Endothelial cell of umbilical vein (primary cell): ENCODE results near the gene SDK2. TPM values are rescaled to one million over a fixed set of nuclear protein-coding genes. Genes with fewer than 3 reads are reported as not detected.

Experiments used
- BruUV-seq: library from RNA; stranded (reverse); fragments of 400-500 nt; replicated peaks from 2 replicates; lab custom pipeline; 2021; lab: Mats Ljungman, UMichigan
- CTCF ChIA-PET: fragments of 300-600, 350-600 bp; sonication (Branson Sonifier 250); formaldehyde crosslinking; loops from one replicate; lab custom pipeline; 2021; ENCODE audit warnings: antibody characterized with exemption, inconsistent platforms; lab: Charles Lee
- POLR2A ChIA-PET: fragments of 300-600, 350-600 bp; sonication (Branson Sonifier 250); formaldehyde crosslinking; loops from one replicate; lab custom pipeline; 2021; ENCODE audit warnings: antibody characterized with exemption, inconsistent platforms; lab: Charles Lee
- DNase-seq: peaks from one replicate; pipeline ENCODE4 v3.0.0-alpha.2; 2011; ENCODE audit warnings: low read depth, low spot score
- FAIRE-seq: peaks from 2 replicates; lab custom pipeline; 2011; peaks lifted over from hg19 to GRCh38; lab: Jason Lieb, UNC
- H2AFZ ChIP-seq: 2 replicates; pipeline ENCODE4 v1.6.0; 2012; ENCODE audit warnings: low read depth, low read length, control low read depth, inconsistent platforms
- H3K27ac ChIP-seq: 2 replicates; pipeline ENCODE4 v1.5.1; 2011; ENCODE audit warnings: low read depth, mild to moderate bottlenecking, control low read depth, low read length, moderate library complexity; ENCODE audit not compliant: insufficient read depth
- H3K27me3 ChIP-seq, 2 experiments: 2 replicates each; pipeline versions ENCODE4 v1.6.0 to v1.6.1; 2011; ENCODE audit warnings: low read length in 2 of 2, mixed read lengths in 1 of 2; ENCODE audit not compliant: control insufficient read depth in 2 of 2, insufficient read depth in 2 of 2
- H3K36me3 ChIP-seq, 2 experiments: 2 replicates in 1 of 2; 3 replicates in 1 of 2; pipeline ENCODE4 v1.5.1; 2011; ENCODE audit warnings: low read length in 2 of 2, mild to moderate bottlenecking in 1 of 2, moderate library complexity in 1 of 2; ENCODE audit not compliant: control insufficient read depth in 2 of 2, insufficient read depth in 2 of 2; ENCODE audit errors: extremely low read depth in 1 of 2
- H3K4me1 ChIP-seq: 3 replicates; pipeline ENCODE4 v1.5.1; 2011; ENCODE audit warnings: mild to moderate bottlenecking, low read length; ENCODE audit not compliant: control insufficient read depth, insufficient read depth; ENCODE audit errors: extremely low read depth
- H3K4me2 ChIP-seq: 2 replicates; pipeline ENCODE4 v1.6.1; 2011; ENCODE audit warnings: low read length, control low read depth, mixed read lengths; ENCODE audit not compliant: insufficient read depth
- H3K4me3 ChIP-seq, 3 experiments: fragments of 200-600 bp in 1 of 3; sonication (generic), shearing (Covaris generic) in 1 of 3; replicated peaks in 1 of 3; 2 replicates each; pipeline ENCODE4 v1.5.1; 2011 to 2016; ENCODE audit warnings: control low read depth in 3 of 3, low read length in 3 of 3, mild to moderate bottlenecking in 2 of 3, inconsistent platforms in 1 of 3, low read depth in 1 of 3, moderate library complexity in 1 of 3; ENCODE audit not compliant: insufficient read depth in 1 of 3
- H3K79me2 ChIP-seq: 2 replicates; pipeline ENCODE4 v1.6.0; 2012; ENCODE audit warnings: low read length, inconsistent platforms; ENCODE audit not compliant: control insufficient read depth, insufficient read depth
- H3K9ac ChIP-seq: replicated peaks from 2 replicates; pipeline ENCODE3; 2011; ENCODE audit warnings: low read length, control low read depth; ENCODE audit not compliant: insufficient read depth; ENCODE audit errors: extremely low read depth
- H3K9me1 ChIP-seq: replicated peaks from 3 replicates; pipeline ENCODE4 v1.6.0; 2011; ENCODE audit warnings: mild to moderate bottlenecking, low read length; ENCODE audit not compliant: control insufficient read depth, insufficient read depth; ENCODE audit errors: extremely low read depth
- H3K9me3 ChIP-seq: replicated peaks from 2 replicates; pipeline ENCODE4 v1.5.1; 2012; ENCODE audit warnings: low read length, inconsistent platforms; ENCODE audit not compliant: control insufficient read depth, insufficient read depth
- H4K20me1 ChIP-seq: replicated peaks from 2 replicates; pipeline ENCODE3; 2011; ENCODE audit warnings: mild to moderate bottlenecking, low read length; ENCODE audit not compliant: control insufficient read depth, insufficient read depth; ENCODE audit errors: extremely low read depth
- CTCF ChIP-seq, 2 donors: IDR thresholded peaks; 1 replicate in 1 of 2; 2 replicates in 1 of 2; pipeline ENCODE4 v1.5.1; 2011; ENCODE audit warnings: low read length in 2 of 2, mild to moderate bottlenecking in 2 of 2, moderate library complexity in 2 of 2, control low read depth in 1 of 2, inconsistent platforms in 1 of 2, low read depth in 1 of 2; ENCODE audit not compliant: insufficient read depth in 1 of 2; ENCODE audit errors: extremely low read depth in 1 of 2
- EZH2 ChIP-seq: IDR thresholded peaks from 2 replicates; pipeline ENCODE4 v1.6.1; 2012; ENCODE audit warnings: borderline replicate concordance, low read depth, mild to moderate bottlenecking, moderate library complexity, low read length, inconsistent platforms; ENCODE audit not compliant: severe bottlenecking
- FOS ChIP-seq: IDR thresholded peaks from 2 replicates; pipeline ENCODE4 v1.6.1; 2011; ENCODE audit warnings: mild to moderate bottlenecking, low read length, moderate library complexity, borderline replicate concordance; ENCODE audit not compliant: insufficient read depth
- GATA2 ChIP-seq: IDR thresholded peaks from 2 replicates; pipeline ENCODE4 v1.7.0; 2011; ENCODE audit warnings: low read depth, mild to moderate bottlenecking, moderate library complexity, mixed read lengths, low read length; ENCODE audit not compliant: insufficient read length, insufficient read depth
- JUN ChIP-seq: IDR thresholded peaks from 2 replicates; pipeline ENCODE4 v1.6.1; 2011; ENCODE audit warnings: borderline replicate concordance, low read depth; ENCODE audit not compliant: insufficient read length, insufficient read depth
- MAX ChIP-seq: IDR thresholded peaks from 2 replicates; pipeline ENCODE4 v1.6.1; 2011; ENCODE audit not compliant: insufficient read depth, insufficient read length
- MYC ChIP-seq: IDR thresholded peaks from one replicate; pipeline ENCODE4 v1.6.1; 2011; ENCODE audit warnings: mild to moderate bottlenecking, low read depth, low read length
- POLR2A ChIP-seq: IDR thresholded peaks from 2 replicates; pipeline ENCODE4 v1.6.1; 2012; ENCODE audit warnings: low read depth, mild to moderate bottlenecking, control low read depth, low read length
- POLR2AphosphoS5 ChIP-seq: IDR thresholded peaks from 2 replicates; pipeline ENCODE4 v1.6.1; 2012; ENCODE audit warnings: low read depth, mild to moderate bottlenecking, control low read depth, low read length, moderate library complexity; ENCODE audit not compliant: insufficient read depth
- dilution Hi-C: fragments of 300-500 bp; cut with MboI; formaldehyde crosslinking; loops from one replicate; pipeline ENCODE4 v1.15.0; 2019; ENCODE audit warnings: low sequenced_read_pairs; ENCODE audit not compliant: extremely low pct_ligation_motif_present
- intact Hi-C: fragments of 100-400 bp; cut with micrococcal nuclease; formaldehyde crosslinking; loops from one replicate; pipeline ENCODE4 v1.10.0; 2022
- polyA plus RNA-seq, 4 experiments: library from polyadenylated mRNA; depleted of rRNA in 3 of 4; stranded (reverse) in 3 of 4; unstranded in 1 of 4; fragments of >200 nt; gene quantifications; 2 replicates each; pipeline versions ENCODE4 v1.2.1 to v1.2.3, GENCODE V29; 2011 to 2012; ENCODE audit warnings: missing spikeins in 1 of 4
- total RNA-seq: library from RNA; stranded (reverse); gene quantifications from 2 replicates; pipeline ENCODE4 v1.2.3, GENCODE V29; 2021

SDK2 gene
- total and polyA plus RNA-seq, 2 donors (not counting 3 experiments of a cell fraction or from before 2014, with no cell fraction given), result not detected

- no peak overlapping the region for H2AFZ ChIP-seq
- no peaks in the 10 kb centered on the region for H3K79me2 ChIP-seq
- no peak for DNase-seq
- H3K27ac ChIP-seq, result no peak overlapping the region
- ChIA-PET POLR2A (no interaction called here), CTCF (interaction anchor here (1.1 to 3.0 kb wide), 3 partner anchors 11 to 103 kb away, joined by 3 to 13 read pairs (median 3); no protein-coding TSS in a partner anchor)
- no peak overlapping the region for H3K4me2 ChIP-seq
- dilution Hi-C loops, result no loop called here
- no peak overlapping the region for H3K4me3 ChIP-seq
- no TSS peak for BruUV-seq
- no peak for FAIRE-seq
- no peak overlapping the region for H3K9ac ChIP-seq
- no peaks in the 10 kb centered on the region for H4K20me1 ChIP-seq
- no peaks in the 10 kb centered on the region for H3K9me1 ChIP-seq
- no peaks in the 10 kb centered on the region for H3K9me3 ChIP-seq
- no peaks in the 10 kb centered on the region for H3K4me1 ChIP-seq
- no peaks in the 10 kb centered on the region for H3K36me3 ChIP-seq
- no peaks in the 10 kb centered on the region for H3K27me3 ChIP-seq
- intact Hi-C loops, result no loop called here
- TF ChIP-seq FOS (no peak), MAX (no peak), MYC (no peak), JUN (no peak), GATA2 (no peak), POLR2AphosphoS5 (no peak), CTCF (IDR thresholded peaks at IDR 0.05; ENCODE audit: extremely low read depth in 1 of 2, insufficient read depth in 1 of 2, low read depth in 1 of 2, low read length in 2 of 2) (no peak), EZH2 (no peak), POLR2A (no peak)
These were observed 285.6 kb downstream of the SDK2 start for GRCh38 chr17:73358668-73359067.
